HG03280 (cell line): ENCODE measurements around the gene CLCNKB.
"Not testable (repeated sequence)": the region's sequence is repeated elsewhere in the genome, so short reads cannot be mapped to it uniquely, and the experiment has no call there.

Experiments
- ATAC-seq: cut with Tn5 transposase; IDR thresholded peaks from one replicate; pipeline ENCODE4 v1.9.1; 2021; ENCODE audit warnings: mild to moderate bottlenecking, moderate library complexity; ENCODE audit not compliant: unreplicated experiment

CLCNKB gene

DNA sequence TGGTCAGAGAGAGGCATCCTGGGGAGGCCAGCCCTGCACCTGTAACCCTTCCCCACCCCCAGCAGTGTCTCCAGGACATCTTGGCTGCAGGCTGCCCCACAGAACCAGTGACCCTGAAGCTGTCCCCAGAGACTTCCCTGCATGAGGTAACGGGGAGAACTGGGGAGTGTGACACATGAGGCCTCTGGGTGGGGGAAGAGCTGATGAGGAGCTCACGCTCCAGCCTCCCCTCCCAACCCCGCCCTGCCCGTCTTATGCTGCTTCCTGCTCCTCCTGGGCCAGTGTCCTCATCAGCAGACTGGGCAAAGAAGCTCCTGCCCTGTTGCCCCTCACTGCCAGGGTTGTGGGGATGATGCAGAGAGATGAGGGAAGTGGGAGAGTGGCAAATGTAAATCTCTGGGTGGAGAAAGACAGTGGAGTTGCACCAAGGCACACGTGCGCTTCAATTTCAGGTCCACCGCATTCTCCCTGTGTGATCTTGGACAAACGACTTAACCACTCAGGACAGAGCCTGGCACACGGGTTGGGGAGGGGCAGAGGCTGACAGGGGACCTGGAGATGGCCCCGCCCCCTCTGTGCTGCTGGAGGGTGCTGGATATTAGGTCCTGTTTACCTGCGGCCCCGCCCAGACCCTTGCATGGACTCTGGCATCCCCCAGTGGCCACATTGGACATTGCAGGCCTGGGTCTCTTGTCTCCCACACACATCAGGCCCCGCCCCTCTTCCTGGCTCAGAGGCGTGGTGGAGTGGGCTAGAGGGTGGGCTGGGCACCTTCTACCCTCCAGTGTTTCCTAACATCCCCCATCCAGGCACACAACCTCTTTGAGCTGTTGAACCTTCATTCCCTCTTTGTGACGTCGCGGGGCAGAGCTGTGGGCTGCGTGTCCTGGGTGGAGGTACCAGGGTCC lies 12.3 kb downstream of the CLCNKB start:
- ATAC-seq: peak; percentile 74

- not testable (repeated sequence) for ATAC-seq
Observed at GRCh38 chr1:16056521-16056912, 12.9 kb downstream of the CLCNKB start.

DNA sequence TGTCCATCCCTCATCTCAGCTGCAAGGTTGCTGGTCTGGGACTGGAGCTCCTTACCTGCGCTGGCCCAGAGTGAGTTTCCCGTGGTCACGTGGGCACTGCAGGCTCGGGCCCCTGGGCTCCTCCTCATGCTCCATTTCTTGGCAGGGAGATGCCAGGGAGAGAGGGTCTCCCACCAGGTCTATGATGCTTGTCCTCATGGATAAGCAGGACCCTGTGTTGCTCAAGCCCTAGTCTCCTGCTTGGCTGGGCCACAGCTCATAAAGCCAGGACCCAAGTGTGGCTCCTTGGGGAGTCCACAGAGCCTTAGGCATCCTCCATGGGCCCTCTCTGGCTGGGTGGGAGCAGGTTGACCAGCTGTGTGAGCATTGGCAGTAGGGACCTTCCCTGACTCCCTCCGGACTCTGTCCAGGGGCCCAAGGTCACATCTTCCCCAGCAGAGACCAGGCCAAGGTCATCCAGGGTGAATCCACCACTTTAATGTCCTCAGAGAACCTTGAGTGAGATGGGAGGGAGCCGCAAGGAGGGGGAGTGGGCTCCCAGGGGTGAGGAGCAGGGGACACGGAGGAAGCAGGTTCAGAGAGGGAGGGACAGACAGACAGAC lies 13.8 kb downstream of the CLCNKB start:
- ATAC-seq: not testable (repeated sequence)

DNA sequence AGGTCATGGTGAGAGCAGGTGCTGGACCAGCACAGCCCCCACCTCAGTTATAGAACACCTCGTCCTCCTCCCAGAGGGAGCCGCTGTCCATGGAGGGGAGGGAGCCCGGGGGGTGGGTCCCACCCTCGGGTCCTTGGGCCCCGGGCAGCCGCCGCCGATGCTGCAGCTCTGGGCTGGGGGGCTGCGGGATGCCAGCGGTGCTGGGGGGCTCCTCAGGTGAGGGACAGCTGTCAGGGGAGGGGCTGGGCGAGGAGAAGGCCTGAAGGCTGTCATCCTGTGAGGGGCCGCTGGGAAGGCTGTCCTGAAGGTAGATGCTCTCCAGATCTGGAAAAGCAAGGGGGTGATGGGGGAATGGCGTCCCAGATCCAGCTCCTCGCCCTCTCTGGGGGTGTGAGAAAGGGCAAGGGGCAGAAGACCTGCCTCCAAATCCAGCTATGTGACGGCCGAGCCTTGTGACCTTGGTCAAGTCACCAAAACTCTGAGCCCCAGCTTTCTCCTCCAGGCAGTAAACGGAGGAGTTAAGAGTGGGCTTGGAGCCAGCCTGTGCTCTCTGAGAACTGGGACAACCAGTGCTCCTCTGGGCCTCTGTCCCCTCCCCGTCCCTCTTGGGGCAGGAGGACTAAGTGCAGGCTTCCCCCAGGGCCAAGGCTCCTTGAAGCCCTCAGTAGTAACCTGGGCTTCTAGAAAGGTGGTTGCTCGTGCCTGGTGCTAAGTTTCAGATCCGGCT lies 15.0 kb downstream of the CLCNKB start:
- ATAC-seq: not testable (repeated sequence)

DNA sequence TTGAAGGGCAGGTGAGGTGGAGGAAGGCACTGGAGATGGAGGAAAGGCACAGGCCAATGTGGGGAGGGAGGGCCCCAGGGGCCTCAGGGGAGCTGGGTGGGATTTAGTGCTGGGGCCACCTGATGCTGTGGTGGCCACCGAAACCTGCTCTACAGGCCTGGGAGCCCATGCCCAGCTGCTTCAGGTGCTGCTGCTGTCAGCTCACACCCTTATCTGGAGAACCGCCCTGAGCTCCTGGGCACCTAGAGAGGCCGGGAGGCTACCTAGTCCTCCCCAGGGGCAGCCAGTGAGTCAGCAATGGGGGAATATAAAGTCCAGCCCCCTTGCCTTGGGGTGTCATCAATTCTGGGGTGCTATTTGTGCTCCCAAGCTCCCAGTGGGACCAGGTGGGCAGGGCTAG lies 17.7 kb downstream of the CLCNKB start:
- no peak for ATAC-seq

- not testable (repeated sequence) for ATAC-seq
Observed at GRCh38 chr1:16061989-16062686, 18.6 kb downstream of the CLCNKB start.

DNA sequence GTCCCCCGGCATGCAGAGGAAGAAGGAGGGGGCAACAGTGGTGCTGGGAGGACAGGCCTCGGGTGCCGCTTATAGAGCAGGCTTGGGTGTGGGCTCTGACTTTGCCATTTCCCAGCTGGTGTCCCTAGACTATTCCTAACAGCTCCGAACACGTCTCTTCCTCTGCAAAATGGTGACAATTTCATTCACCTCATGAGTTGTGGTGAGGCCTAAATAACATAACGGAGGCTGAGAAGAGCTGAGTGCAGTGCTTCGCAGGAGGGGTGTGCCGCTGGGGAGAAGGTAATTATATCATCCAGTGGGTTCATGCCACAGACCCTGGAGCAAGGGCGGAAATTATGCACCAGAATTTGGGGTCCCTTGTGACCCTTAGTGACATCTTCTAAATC lies 19.1 kb downstream of the CLCNKB start:
- ATAC-seq: not testable (repeated sequence)

DNA sequence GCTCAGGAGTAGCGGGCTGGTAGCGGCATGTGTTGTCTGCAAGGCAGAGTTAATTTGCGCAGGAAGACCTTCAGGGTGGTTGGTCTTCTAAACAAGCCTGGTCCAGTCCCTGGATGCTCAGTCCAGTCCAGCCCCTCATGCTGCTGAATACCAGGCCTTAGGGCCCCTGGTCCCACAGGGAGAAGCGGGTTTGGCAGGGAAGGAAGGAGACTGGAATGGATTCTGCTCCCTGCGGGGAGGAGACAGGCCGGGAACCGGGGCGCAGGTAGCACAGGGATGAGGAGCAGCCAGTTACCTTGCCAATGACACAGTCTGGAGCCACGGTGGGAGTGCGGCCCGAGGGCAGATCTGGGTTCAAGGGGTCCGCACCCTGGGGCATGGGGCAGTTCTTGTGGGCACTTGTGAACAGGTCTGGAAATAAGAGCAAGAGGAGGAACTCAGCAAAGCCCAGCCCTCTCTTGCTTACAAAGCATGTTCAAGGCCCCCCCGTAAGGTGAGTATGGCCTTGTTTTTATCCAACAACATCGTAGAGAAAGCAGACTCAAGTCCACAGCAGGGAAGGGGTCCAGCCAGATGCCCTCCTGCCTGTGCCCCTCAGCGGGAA lies 19.7 kb downstream of the CLCNKB start:
- no peak for ATAC-seq

DNA sequence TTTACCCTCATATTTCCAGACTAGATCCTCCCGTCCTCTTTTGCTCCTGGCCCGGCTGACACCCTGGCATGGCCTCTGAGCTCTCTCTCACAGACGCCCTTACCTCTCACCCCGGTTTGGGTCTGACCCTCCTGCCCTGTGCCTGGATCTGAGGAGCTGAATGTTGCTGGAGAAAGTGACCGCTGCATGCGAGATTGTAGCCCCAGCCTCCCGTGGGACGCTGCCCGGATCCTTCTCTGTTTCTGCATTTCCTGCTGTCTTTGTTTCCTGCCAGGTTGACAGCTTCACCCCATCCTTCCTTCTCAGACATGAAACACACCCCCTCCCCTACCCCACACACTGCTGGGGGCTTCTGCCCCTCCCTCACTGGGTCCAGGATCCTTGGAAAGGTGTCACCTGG lies 20.3 kb downstream of the CLCNKB start:
- ATAC-seq: no peak

- no peak for ATAC-seq
Observed at GRCh38 chr1:16064536-16065268, 21.1 kb downstream of the CLCNKB start.

DNA sequence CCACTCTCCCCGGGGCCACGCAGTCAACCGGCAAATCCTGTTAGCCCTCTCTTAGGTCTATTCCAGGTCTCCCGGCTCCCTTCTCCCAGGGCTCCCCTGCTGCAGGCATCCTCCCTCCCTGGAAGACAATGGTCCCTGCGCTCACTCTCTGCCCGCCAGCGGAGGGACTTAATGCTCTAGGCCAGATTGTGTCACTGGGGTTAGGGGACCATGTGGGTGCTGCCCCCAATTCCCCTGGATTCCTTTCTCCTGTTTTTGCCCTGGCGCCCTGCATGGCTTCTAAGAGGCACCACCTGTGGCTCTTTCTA lies 21.6 kb downstream of the CLCNKB start:
- no peak for ATAC-seq

DNA sequence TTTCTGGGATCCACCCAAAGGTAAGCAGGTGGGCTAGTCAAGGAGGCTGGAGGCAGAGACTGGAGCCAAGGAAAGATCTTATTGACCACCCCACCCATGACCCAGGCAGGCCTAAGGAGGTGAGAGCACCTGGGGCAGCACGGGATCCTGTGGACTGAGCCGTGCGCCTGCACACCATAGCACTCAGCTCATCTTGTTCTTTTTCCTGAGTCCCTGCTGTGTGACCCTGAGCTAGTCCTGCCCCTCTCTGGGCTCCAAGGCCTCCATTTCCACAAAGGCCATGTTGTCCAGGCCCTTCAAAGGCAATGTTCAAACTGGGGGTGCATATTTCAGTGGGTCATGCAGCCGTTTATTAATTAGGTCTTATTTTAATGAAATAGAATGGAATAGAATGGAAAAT lies 22.7 kb downstream of the CLCNKB start:
- no peak for ATAC-seq

- ATAC-seq: no peak
Observed at GRCh38 chr1:16067127-16067768, 23.7 kb downstream of the CLCNKB start.

DNA sequence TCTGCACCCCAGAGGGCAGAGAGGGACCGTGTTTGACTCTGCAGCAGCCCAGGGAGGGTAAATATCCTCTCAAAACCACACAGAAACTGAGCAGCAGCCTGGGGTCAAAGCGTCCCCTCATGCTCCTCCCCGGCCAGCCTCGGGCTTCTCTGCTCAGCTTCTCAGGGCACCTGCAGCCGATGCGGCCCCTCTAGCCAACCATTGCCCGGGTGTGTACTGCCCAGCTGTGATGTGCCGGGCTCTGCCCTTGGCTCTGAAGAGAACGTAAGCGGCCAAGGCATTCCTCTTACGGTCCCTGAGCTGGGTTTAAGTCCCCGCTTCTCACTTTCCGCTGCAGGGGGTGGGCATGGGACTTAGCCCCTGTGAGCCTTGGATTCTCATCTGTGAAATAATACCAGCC lies 24.4 kb downstream of the CLCNKB start:
- ATAC-seq: no peak

- no peak for ATAC-seq
Observed at GRCh38 chr1:16068356-16069270, 25.0 kb downstream of the CLCNKB start.

DNA sequence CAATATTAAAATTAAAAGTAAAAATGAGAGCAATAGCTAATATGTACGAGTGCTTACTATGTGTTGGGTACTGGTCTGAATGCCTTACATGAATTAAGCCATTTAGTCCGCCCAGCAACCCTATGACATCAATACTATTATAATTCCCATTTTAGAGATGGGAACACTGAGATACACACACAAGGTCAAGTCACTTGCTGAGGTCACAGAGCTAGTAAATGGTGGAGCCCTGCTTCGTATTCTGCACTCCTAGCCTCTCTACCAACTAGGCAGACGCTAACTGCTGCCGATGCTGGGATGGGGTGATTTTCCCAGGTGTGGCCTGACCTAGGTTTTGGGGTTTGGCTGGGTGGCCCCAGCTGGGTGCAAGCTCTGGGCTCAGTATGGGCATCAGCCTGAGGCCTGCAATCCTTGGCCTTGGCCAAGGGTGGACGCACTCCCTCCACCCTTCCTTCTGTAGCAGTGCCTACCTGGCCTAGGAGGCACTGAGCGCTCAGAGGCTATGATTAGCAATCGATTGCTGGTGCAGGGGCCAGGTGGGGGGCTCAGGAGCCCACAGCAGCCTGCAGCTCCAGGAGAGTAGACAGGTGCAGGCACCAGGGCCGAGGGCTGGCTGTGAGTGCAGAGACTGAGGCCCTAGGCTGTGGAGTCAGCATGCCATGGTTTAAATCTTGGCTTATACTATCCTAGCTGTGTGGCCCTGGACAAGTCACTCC lies 27.2 kb downstream of the CLCNKB start:
- no peak for ATAC-seq

DNA sequence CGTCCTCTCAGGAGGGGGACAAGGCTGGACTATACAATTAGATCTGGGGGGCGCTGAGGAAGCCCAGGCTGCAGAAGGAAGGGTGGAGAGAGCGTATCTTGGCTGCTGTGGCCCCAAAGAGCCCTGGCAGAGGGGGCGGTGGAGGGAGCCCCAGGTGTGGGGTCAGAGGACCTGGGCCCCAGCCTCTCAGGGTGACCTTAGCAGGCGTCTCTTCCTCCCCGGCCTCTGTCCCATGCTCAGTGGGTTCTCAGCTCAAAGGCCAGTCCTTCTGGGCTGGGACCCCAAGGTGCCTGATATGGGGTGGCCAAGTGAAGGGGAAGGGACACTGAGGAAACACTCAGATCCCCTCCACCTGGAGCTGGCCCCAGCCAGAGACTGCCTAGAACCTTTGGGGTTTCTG lies 28.0 kb downstream of the CLCNKB start:
- no peak for ATAC-seq

- no peak for ATAC-seq
Observed at GRCh38 chr1:16072095-16072494, 28.5 kb downstream of the CLCNKB start.
